Ovary (tissue), 1 donor: ENCODE measurements around the gene TCF25.

Experiments used
- EP300 ChIP-seq: sonication (generic); formaldehyde crosslinking; IDR thresholded peaks from one replicate; pipeline ENCODE4 v1.6.1; 2017; ENCODE audit warnings: antibody characterized with exemption
- POLR2A ChIP-seq: fragments of 450-650 bp; IDR thresholded peaks from one replicate; pipeline ENCODE4 v1.6.1; 2017; ENCODE audit warnings: antibody characterized with exemption, mild to moderate bottlenecking, moderate library complexity

- no peak for TF ChIP-seq EP300
- TF ChIP-seq POLR2A = no peak
Observed at GRCh38 chr16:89907055-89907814, 33.8 kb downstream of the TCF25 start.
